ENCODE measurements around the gene PPP1R3E.

The PPP1R3E gene

DNA sequence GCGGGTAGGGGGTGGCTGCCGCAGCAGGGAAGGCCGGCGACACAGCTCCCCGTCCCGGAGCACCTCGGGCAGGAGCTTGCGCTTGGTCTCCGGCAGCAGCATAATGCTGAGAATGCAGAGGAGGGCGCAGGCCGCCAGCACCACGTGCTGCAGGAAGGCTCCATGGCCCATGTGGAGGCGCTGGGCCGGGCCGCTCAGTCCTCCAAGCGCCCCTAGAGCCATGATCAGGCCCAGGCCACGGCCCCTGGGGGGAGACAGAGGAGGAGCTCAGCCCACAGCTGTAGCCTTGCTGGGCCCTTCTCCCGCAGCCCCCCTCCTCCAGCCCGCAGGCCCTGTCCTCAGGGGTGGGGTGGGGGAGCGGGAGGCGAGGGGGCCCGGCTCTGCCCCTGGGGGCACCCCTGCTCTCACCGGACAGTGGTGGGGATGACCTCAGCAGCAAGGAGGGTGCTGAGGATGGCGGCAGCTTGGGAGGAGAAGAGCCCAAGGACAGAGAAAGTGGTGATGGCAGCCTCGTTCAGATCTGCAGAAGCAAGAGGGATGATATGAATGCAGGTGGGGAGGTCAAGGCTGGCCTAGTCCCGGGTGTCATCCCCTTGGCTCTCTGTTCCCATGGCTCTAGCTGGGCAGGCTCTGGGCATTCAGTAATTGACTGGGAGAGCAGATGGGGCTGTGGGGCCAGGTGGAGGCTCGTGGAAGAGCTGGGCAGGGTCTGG lies 44.2 kb upstream of the PPP1R3E start:
- no peak overlapping the region for H3K4me3 ChIP-seq (ENCODE audit: low read depth, low read length)
- TF ChIP-seq, protein P1, sequence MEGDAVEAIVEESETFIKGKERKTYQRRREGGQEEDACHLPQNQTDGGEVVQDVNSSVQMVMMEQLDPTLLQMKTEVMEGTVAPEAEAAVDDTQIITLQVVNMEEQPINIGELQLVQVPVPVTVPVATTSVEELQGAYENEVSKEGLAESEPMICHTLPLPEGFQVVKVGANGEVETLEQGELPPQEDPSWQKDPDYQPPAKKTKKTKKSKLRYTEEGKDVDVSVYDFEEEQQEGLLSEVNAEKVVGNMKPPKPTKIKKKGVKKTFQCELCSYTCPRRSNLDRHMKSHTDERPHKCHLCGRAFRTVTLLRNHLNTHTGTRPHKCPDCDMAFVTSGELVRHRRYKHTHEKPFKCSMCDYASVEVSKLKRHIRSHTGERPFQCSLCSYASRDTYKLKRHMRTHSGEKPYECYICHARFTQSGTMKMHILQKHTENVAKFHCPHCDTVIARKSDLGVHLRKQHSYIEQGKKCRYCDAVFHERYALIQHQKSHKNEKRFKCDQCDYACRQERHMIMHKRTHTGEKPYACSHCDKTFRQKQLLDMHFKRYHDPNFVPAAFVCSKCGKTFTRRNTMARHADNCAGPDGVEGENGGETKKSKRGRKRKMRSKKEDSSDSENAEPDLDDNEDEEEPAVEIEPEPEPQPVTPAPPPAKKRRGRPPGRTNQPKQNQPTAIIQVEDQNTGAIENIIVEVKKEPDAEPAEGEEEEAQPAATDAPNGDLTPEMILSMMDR (IDR thresholded peaks at IDR 0.05; ENCODE audit: borderline replicate concordance, insufficient read depth, low read depth, low read length) = no peak

DNA sequence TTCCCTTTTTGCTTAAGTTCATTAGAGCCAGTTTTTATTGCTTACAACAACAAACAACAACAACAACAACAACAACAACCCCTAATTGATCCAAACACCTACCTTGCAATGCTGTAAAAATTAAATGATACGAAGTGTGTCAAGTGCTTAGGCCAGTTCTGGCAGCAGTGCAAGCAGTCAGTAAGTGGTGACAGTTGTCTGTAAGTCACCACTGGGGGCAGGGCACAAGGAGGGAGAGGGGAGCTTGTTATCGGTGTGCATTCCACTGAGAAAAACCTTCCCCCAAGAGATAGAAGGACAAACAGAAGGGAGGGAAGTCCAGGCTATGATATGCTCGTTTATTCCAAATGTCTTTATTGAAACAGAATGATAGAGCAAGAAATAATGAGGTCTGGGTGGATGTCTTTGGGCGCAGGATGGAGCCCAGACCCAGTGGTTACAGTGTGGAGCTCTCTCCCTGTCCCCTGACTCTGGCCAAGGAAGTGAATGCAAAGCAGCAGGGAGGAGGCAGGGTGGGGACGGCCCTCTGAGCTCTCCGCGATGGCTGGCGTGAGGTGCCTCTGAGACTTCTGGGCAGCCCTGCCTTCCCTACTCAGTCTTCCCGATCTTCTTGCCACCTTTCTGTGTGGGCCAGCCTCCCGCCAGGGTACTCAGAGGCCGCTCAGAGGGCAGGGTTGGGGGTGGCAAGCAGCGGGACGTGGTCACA lies 43.5 kb upstream of the PPP1R3E start:
- TF ChIP-seq, protein P1 (IDR thresholded peaks at IDR 0.05; ENCODE audit: borderline replicate concordance, insufficient read depth, low read depth, low read length) = no peak
- no peak overlapping the region for H3K4me3 ChIP-seq (ENCODE audit: low read depth, low read length)

DNA sequence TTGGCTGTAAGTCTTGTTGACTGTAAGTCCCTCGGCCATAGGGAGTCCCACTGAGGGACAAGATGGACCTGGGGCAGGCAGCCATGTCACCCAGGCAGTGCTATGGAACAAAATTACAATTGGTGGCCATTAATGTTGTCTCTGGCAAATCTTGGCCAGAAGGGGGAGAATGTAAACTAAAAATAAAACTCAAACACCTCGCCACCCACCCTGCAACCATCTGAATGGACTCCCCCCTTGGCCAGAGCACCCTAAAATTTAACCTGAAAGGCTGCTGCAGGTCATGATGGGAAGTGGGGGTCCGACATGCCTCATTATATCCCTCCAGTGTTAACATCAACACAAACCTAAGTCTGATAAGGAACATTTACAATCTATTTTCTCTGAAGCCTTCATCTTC lies 41.8 kb upstream of the PPP1R3E start:
- H3K4me3 ChIP-seq (ENCODE audit: low read depth, low read length) = no peak overlapping the region
- TF ChIP-seq, protein P1 (IDR thresholded peaks at IDR 0.05; ENCODE audit: borderline replicate concordance, insufficient read depth, low read depth, low read length) = no peak

DNA sequence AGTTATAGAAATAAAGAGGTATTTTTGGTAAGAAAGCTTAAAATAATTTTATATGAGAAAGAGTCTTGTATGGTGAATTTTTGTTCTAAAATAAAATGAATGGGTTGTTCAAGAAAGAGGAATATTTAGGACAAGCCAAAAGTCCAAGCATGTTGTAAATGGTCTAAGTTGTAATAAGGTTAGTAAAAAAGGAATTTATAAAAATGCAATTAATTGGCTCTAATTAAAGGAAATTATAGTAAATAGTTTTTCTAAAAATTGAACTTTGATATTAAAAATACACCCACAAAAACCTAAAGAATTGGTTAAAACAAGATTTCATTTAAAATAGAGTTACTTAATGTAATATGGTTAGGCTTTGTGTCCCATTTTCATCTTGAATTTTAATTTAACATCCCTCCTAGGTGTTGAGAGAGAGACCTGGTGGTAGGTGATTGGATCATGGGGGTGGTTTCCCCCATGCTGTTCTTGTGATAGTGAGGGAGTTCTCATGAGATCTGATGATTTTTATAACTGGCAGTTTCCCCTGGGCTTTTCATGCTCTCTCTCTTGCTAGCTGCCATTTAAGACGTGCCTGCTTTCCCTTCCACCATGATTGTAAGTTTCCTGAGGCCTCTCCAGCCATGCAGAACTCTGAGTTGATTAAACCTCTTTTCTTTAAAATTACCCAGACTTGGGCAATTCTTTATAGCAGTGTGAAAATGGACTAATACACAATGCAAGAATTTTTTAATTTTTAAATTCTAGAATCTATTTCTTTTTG lies 37.0 kb upstream of the PPP1R3E start:
- no peak overlapping the region for H3K4me3 ChIP-seq (ENCODE audit: low read depth, low read length)
- TF ChIP-seq, protein P1 (IDR thresholded peaks at IDR 0.05; ENCODE audit: borderline replicate concordance, insufficient read depth, low read depth, low read length) = no peak

DNA sequence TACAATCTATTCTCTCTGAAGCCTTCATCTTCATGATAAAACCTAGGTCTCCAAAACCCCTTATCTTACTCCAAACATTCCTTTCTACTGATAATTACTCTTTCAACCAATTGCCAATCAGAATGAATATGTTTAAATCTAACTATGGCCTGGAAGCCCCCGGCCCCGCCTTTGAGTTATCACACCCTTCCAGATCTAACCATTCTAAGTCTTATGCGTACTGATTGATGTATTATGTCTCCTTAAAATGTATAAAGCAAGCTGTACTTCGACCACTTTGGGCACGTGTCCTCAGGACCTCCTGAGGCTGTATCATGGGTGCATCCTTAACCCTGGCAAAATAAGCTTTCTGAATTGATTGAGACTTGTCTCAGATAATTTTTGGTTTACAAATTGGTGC lies 33.0 kb upstream of the PPP1R3E start:
- no peak overlapping the region for H3K4me3 ChIP-seq (ENCODE audit: low read depth, low read length)
- TF ChIP-seq, protein P1 (IDR thresholded peaks at IDR 0.05; ENCODE audit: borderline replicate concordance, insufficient read depth, low read depth, low read length) = no peak

DNA sequence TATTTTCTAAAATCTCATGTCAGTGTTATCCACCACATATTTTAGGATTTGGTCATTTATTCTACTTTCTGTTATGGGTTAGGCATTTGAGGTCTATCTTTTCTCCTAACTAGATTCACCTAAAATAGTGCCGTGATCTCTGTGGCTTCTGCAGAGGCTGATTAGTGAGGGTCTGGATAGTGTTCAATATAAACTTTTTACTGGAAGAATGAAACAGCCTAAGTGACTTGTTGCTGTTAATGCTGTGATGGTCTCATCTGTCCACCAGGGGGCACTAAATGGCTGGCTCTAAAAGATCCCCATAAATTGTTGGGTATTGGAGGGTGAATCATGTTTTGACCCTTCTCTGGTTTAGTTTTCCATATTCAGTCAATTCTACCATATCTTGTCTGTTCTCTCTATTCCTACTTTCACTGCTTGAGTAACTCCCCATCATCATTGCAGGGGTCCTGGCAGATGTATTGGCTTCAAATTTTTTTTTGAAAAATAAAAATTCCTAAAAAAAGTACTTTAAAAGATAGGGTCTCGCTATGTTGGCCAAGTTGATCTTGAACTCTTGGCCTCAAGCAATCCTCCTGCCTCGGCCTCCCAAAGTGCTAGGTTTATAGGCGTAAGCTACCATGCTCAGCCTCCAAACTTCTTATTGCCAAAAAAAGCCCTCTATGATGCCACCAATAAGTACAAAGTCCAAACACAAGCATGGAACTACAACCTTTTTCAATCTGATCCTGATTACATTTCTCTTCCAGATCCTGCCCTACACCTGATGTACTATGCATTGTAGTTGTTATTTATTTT lies 25.5 kb upstream of the PPP1R3E start:
- H3K4me3 ChIP-seq (ENCODE audit: low read depth, low read length) = no peak overlapping the region
- TF ChIP-seq, protein P1 (IDR thresholded peaks at IDR 0.05; ENCODE audit: borderline replicate concordance, insufficient read depth, low read depth, low read length) = peak; percentile 73

All from GM12875 (cell line).